Thoracic aorta (tissue), 2 donors: ENCODE measurements around the gene TXNL4A. TPM values are rescaled to one million over a fixed set of nuclear protein-coding genes. Genes with fewer than 3 reads are reported as not detected.

Experiments
- ATAC-seq: fragments of 150-250 bp; one replicate; pipeline ENCODE4 v1.8.0; 2017; ENCODE audit warnings: low read depth; ENCODE audit not compliant: insufficient number of reproducible peaks, low FRiP score
- DNase-seq: peaks from one replicate; pipeline ENCODE4 v3.0.0-alpha.2; 2020; ENCODE audit warnings: low spot score
- H3K27ac ChIP-seq, 2 donors: fragments of 200-600 bp; sonication (generic); 1 replicate in 1 of 2; 2 replicates in 1 of 2; pipeline ENCODE4 v1.5.1; 2016; ENCODE audit warnings: mild to moderate bottlenecking in 2 of 2, moderate library complexity in 2 of 2
- H3K27me3 ChIP-seq: fragments of 200-600 bp; sonication (generic); replicated peaks from 2 replicates; pipeline ENCODE4 v1.6.0; 2016; ENCODE audit warnings: mild to moderate bottlenecking; ENCODE audit not compliant: insufficient read depth
- H3K36me3 ChIP-seq: fragments of 200-600 bp; sonication (generic); one replicate; pipeline ENCODE4 v1.5.1; 2016
- H3K4me1 ChIP-seq, 2 donors: fragments of 200-600 bp; sonication (generic); 1 replicate in 1 of 2; 2 replicates in 1 of 2; pipeline versions ENCODE4 v1.5.1 to v1.6.0; 2016; ENCODE audit warnings: low read depth in 2 of 2, mild to moderate bottlenecking in 1 of 2; ENCODE audit not compliant: control insufficient read depth in 1 of 2
- H3K4me3 ChIP-seq: fragments of 200-600 bp; sonication (generic); 2 replicates; pipeline ENCODE4 v1.5.1; 2016; ENCODE audit warnings: mild to moderate bottlenecking
- H3K9me3 ChIP-seq: fragments of 200-600 bp; sonication (generic); 2 replicates; pipeline ENCODE4 v1.5.1; 2016
- total RNA-seq, 2 donors: library from RNA; depleted of rRNA; stranded (reverse); fragments of >200 nt; gene quantifications; one replicate each; pipeline versions ENCODE4 v1.1.0 to v1.2.3, GENCODE V29; 2016
- TF ChIP-seq, protein P1 (sequence below): fragments of 200-600 bp; sonication (generic); IDR thresholded peaks from one replicate; pipeline ENCODE4 v1.5.1; 2019; ENCODE audit warnings: antibody characterized with exemption

The TXNL4A gene
- total RNA-seq, 2 donors from 2014 or later: 12.0 to 31.5 TPM

DNA sequence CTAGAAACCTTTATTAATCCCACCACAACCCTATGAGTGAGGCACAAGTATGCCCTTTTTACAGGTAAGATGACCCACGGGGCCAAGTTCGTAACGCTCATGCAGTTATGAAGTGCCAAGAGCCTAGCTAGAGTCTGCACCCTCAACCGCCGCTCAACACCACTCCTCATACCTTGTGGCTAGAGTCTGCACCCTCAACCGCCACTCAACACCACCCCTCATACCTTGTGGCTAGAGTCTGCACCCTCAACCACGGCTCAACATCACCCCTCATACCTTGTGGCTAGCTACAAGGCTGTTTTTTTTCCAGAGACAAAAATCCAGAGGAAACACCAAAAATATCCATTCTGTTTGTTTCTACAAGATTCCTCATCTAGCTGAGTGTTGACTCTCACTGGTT, 4.6 kb downstream of the TXNL4A start:
- DNase-seq: no peak
- Histone ChIP-seq H3K4me1 (peaks cover 12 to 25% of the 10 kb centered on the region in 2 donors), H3K9me3 (no peaks in the 10 kb centered on the region), H3K36me3 (no peaks in the 10 kb centered on the region), H3K27ac (no peak overlapping the region), H3K27me3 (no peaks in the 10 kb centered on the region), H3K4me3 (no peak overlapping the region)
- ATAC-seq: no peak
- TF ChIP-seq, protein P1, sequence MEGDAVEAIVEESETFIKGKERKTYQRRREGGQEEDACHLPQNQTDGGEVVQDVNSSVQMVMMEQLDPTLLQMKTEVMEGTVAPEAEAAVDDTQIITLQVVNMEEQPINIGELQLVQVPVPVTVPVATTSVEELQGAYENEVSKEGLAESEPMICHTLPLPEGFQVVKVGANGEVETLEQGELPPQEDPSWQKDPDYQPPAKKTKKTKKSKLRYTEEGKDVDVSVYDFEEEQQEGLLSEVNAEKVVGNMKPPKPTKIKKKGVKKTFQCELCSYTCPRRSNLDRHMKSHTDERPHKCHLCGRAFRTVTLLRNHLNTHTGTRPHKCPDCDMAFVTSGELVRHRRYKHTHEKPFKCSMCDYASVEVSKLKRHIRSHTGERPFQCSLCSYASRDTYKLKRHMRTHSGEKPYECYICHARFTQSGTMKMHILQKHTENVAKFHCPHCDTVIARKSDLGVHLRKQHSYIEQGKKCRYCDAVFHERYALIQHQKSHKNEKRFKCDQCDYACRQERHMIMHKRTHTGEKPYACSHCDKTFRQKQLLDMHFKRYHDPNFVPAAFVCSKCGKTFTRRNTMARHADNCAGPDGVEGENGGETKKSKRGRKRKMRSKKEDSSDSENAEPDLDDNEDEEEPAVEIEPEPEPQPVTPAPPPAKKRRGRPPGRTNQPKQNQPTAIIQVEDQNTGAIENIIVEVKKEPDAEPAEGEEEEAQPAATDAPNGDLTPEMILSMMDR: no peak

- TF ChIP-seq, protein P1: no peak
- Histone ChIP-seq H3K4me3 (no peak overlapping the region), H3K4me1 (peaks cover 12 to 27% of the 10 kb centered on the region in 2 donors), H3K36me3 (no peaks in the 10 kb centered on the region), H3K27me3 (no peaks in the 10 kb centered on the region), H3K9me3 (no peaks in the 10 kb centered on the region), H3K27ac (no peak overlapping the region)
- DNase-seq: no peak
- ATAC-seq: no peak
Measured at GRCh38 chr18:79983253-79983652, 5.1 kb downstream of the TXNL4A start.

DNA sequence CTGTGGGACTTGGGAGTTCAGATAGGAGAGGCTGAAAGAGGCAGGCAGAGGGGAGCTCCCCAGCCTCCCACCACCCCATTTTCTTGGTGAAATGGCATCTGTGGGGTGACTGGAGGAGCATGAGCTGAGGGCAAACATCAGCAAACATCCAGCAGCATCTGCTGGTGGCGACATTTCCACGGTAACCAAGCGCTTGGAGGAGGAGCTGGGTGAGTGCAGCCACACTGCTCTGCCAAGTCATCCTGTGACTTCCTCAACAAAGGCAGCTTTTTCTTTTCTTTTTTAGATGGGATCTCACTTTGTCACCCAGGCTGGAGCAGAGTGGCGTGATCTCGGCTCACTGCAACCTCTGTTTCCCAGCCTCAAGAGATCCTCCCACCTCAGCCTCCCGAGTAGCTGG, 5.6 kb downstream of the TXNL4A start:
- no peak for ATAC-seq
- peaks cover 12 to 33% of the 10 kb centered on the region in 2 donors for H3K4me1 ChIP-seq
- H3K36me3 ChIP-seq: no peaks in the 10 kb centered on the region

GRCh38 chr18:79980585-79980984, 7.8 kb downstream of the TXNL4A start:
- no peak overlapping the region for H3K4me3 ChIP-seq
- no peak overlapping the region for H3K27ac ChIP-seq
- DNase-seq (no peak), ATAC-seq (no peak)
- TF ChIP-seq, protein P1: no peak
- no peaks in the 10 kb centered on the region for H3K36me3 ChIP-seq
- no peaks in the 10 kb centered on the region for H3K9me3 ChIP-seq
- H3K27me3 ChIP-seq: no peaks in the 10 kb centered on the region
- H3K4me1 ChIP-seq: peaks cover 0 to 16% of the 10 kb centered on the region in 2 donors

More for the DNA sequence above, 5.6 kb downstream of the TXNL4A start:
- DNase-seq: no peak
- no peak overlapping the region for H3K27ac ChIP-seq
- no peaks in the 10 kb centered on the region for H3K9me3 ChIP-seq
- no peak overlapping the region for H3K4me3 ChIP-seq
- no peaks in the 10 kb centered on the region for H3K27me3 ChIP-seq
- TF ChIP-seq, protein P1: no peak

DNA sequence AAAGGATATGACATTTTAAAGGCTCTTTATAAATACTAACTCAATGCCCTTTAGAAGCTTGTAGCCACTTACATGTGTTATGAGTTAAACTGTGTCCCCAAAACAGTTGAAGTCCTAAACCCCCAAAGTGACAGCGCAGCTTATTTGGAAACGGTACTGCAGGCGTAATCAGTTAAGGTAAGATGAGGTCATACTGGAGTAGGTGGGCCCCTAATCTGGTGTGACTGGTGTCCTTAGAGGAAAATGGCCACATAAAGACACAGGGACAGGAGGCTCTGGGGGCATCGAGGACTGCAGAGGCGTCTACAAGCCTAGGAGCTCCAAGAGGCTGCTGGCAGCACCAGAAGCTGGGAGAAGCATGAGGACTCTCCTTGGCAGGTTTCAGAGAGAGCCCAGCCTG, 8.5 kb downstream of the TXNL4A start:
- DNase-seq: no peak

More for the DNA sequence above, 8.5 kb downstream of the TXNL4A start:
- peaks cover 0 to 16% of the 10 kb centered on the region in 2 donors for H3K4me1 ChIP-seq
- no peak overlapping the region for H3K4me3 ChIP-seq
- no peaks in the 10 kb centered on the region for H3K9me3 ChIP-seq
- TF ChIP-seq, protein P1: no peak
- no peaks in the 10 kb centered on the region for H3K27me3 ChIP-seq
- no peak for ATAC-seq
- H3K36me3 ChIP-seq: no peaks in the 10 kb centered on the region
- H3K27ac ChIP-seq: no peak overlapping the region
